Ovary (tissue), 3 donors: ENCODE results near the gene IST1.

ENCODE experiments used
- CTCF ChIP-seq, 3 donors: fragments of 450-650 bp in 2 of 3; fragments of 200-600 bp in 1 of 3; IDR thresholded peaks; one replicate each; pipeline versions ENCODE4 v1.5.1 to v1.8.0; 2016 to 2022; ENCODE audit warnings: antibody characterized with exemption in 3 of 3, mild to moderate bottlenecking in 1 of 3
- EP300 ChIP-seq: sonication (generic); formaldehyde crosslinking; IDR thresholded peaks from one replicate; pipeline ENCODE4 v1.6.1; 2017; ENCODE audit warnings: antibody characterized with exemption
- POLR2A ChIP-seq: fragments of 450-650 bp; IDR thresholded peaks from one replicate; pipeline ENCODE4 v1.6.1; 2017; ENCODE audit warnings: antibody characterized with exemption, mild to moderate bottlenecking, moderate library complexity
- donor health status: DM: no; HTN: no; CAD: no.

GRCh38 chr16:71894229-71894920 is 956 bp upstream of the IST1 start:
- TF ChIP-seq CTCF (IDR thresholded peaks at IDR 0.05): no peak
- TF ChIP-seq POLR2A: no peak
- no peak for TF ChIP-seq EP300
